ENCODE data around the gene EZR.

DNA sequence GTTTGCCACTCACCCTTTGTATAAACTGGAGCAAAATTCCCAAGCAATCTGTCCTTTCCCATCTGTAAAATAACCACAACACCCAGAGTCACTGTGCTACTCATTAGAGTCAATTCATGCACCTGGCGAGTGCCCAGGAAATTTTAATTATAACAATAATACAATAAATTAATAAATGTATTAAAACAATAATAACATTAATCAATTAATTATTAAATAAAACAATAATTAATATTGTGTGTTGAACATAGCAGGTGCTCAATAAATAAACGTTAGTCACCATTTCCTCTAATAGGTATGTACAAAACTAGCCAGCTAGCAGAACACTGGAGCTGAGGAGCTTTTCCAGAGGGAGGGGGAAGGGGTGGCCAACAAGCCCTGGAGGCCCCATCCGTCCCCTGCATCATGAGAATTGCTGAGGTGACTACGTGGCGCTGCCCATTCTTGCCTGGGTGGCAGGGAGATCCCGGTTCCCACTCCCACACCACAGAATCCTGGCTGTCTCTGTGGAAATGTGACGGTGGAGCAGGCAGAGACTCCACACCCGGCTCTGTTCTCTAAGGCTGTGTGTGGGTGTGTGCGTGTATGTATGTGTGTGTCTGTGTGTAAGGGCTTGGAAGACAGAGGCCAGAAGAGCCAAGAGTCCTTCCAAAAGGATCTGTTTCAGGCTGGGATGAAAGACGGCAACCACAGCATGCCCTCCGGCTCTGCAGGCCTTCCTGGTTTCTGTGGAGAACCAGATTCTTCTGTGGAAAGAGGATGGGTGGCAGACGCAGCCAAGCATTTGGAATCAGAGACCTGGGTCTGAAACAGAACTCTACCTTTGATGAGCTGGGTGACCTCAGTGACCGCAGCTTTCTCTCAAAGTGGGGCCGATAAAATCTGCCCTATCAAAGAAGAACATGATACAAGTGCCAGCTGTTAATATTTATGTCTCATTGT, 18.8 kb upstream of the EZR start:
- TF ChIP-seq, protein P1, sequence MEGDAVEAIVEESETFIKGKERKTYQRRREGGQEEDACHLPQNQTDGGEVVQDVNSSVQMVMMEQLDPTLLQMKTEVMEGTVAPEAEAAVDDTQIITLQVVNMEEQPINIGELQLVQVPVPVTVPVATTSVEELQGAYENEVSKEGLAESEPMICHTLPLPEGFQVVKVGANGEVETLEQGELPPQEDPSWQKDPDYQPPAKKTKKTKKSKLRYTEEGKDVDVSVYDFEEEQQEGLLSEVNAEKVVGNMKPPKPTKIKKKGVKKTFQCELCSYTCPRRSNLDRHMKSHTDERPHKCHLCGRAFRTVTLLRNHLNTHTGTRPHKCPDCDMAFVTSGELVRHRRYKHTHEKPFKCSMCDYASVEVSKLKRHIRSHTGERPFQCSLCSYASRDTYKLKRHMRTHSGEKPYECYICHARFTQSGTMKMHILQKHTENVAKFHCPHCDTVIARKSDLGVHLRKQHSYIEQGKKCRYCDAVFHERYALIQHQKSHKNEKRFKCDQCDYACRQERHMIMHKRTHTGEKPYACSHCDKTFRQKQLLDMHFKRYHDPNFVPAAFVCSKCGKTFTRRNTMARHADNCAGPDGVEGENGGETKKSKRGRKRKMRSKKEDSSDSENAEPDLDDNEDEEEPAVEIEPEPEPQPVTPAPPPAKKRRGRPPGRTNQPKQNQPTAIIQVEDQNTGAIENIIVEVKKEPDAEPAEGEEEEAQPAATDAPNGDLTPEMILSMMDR (IDR thresholded peaks at IDR 0.05; ENCODE audit: low read length), result no peak
- TF ChIP-seq EZH2 (IDR thresholded peaks at IDR 0.05; ENCODE audit: borderline replicate concordance, low read length), result no peak
